ENCODE results near the gene RASAL2.

RASAL2 gene

GRCh38 chr1:178071811-178072210 lies 22.1 kb upstream of the RASAL2 start:
- DNase-seq (ENCODE audit: low read depth, low spot score): no peak
- in situ Hi-C loops (cut with HindIII; ENCODE audit: low sequenced_read_pairs): no loop called here
- TF ChIP-seq CTCF (IDR thresholded peaks at IDR 0.05; ENCODE audit: low read depth, low read length): no peak
- no peak overlapping the region for H3K4me3 ChIP-seq (ENCODE audit: low read depth, low read length)

- in situ Hi-C loops (cut with HindIII; ENCODE audit: low sequenced_read_pairs): no loop called here
- TF ChIP-seq CTCF (IDR thresholded peaks at IDR 0.05; ENCODE audit: low read depth, low read length): no peak
- DNase-seq (ENCODE audit: low read depth, low spot score): no peak
- no peak overlapping the region for H3K4me3 ChIP-seq (ENCODE audit: low read depth, low read length)
Observed at GRCh38 chr1:178072326-178072725, 21.6 kb upstream of the RASAL2 start.

GRCh38 chr1:178075333-178075732 lies 18.6 kb upstream of the RASAL2 start:
- H3K4me3 ChIP-seq (ENCODE audit: low read depth, low read length): no peak overlapping the region
- in situ Hi-C loops (cut with HindIII; ENCODE audit: low sequenced_read_pairs): no loop called here
- TF ChIP-seq CTCF (IDR thresholded peaks at IDR 0.05; ENCODE audit: low read depth, low read length): no peak

GRCh38 chr1:178076607-178077006 lies 17.3 kb upstream of the RASAL2 start:
- DNase-seq (ENCODE audit: low read depth, low spot score): no peak
- TF ChIP-seq CTCF (IDR thresholded peaks at IDR 0.05; ENCODE audit: low read depth, low read length): no peak
- in situ Hi-C loops (cut with HindIII; ENCODE audit: low sequenced_read_pairs): no loop called here
- H3K4me3 ChIP-seq (ENCODE audit: low read depth, low read length): no peak overlapping the region

More at GRCh38 chr1:178075333-178075732, 18.6 kb upstream of the RASAL2 start:
- no peak for DNase-seq (ENCODE audit: low read depth, low spot score)

GRCh38 chr1:178077917-178078316 lies 16.0 kb upstream of the RASAL2 start:
- no peak for TF ChIP-seq CTCF (IDR thresholded peaks at IDR 0.05; ENCODE audit: low read depth, low read length)
- H3K4me3 ChIP-seq (ENCODE audit: low read depth, low read length): no peak overlapping the region
- DNase-seq (ENCODE audit: low read depth, low spot score): no peak
- in situ Hi-C loops (cut with HindIII; ENCODE audit: low sequenced_read_pairs): no loop called here

- DNase-seq (ENCODE audit: low read depth, low spot score): no peak
- no peak overlapping the region for H3K4me3 ChIP-seq (ENCODE audit: low read depth, low read length)
- in situ Hi-C loops (cut with HindIII; ENCODE audit: low sequenced_read_pairs): no loop called here
- no peak for TF ChIP-seq CTCF (IDR thresholded peaks at IDR 0.05; ENCODE audit: low read depth, low read length)
Observed at GRCh38 chr1:178086294-178086693, 7.6 kb upstream of the RASAL2 start.

GRCh38 chr1:178086766-178087165 lies 7.1 kb upstream of the RASAL2 start:
- no peak for TF ChIP-seq CTCF (IDR thresholded peaks at IDR 0.05; ENCODE audit: low read depth, low read length)
- H3K4me3 ChIP-seq (ENCODE audit: low read depth, low read length): no peak overlapping the region
- DNase-seq (ENCODE audit: low read depth, low spot score): no peak
- in situ Hi-C loops (cut with HindIII; ENCODE audit: low sequenced_read_pairs): no loop called here

Data from astrocyte of the spinal cord (primary cell).